Caki2 (cell line): Measurements from ENCODE around the gene GASK1A. TPM values are rescaled to one million over a fixed set of nuclear protein-coding genes. Genes with fewer than 3 reads are reported as not detected.

Experiments used
- DNase-seq: peaks from one replicate; pipeline ENCODE4 v3.0.0-alpha.2; 2015; ENCODE audit warnings: low read depth
- in situ Hi-C: cut with HindIII; loops from 2 replicates; pipeline ENCODE4 v1.10.0; 2016; ENCODE audit warnings: low sequenced_read_pairs, low pct_unique_long_range_greater_than_20kb, mixed read lengths
- total RNA-seq: library from RNA; depleted of rRNA; stranded (reverse); fragments of >200 nt; shearing (Covaris generic); gene quantifications from 2 replicates; pipeline ENCODE4 v1.2.3, GENCODE V29; 2014; ENCODE audit warnings: low replicate concordance

GASK1A gene
- total RNA-seq, 1 experiment from 2014 or later, result 0.24 TPM

DNA sequence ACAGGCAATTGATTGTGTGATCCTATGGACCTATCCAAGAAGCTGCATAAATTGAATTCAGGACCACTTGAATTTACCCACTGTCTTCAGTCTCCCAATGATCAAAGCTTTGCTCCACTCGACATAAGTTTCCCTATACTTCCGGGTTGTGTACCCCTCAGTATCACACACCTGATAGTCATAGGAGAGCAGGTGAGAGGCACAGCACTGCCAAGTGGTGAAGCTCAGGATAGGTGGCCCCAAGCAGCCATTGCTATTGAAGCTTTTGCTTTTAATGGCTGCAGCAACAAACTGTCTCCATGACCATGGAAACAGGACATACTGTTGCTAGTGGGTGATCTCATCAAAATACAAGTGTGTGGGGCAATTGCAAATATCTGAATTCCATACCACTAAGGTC lies 27.7 kb downstream of the GASK1A start:
- in situ Hi-C loops, result no loop called here

DNA sequence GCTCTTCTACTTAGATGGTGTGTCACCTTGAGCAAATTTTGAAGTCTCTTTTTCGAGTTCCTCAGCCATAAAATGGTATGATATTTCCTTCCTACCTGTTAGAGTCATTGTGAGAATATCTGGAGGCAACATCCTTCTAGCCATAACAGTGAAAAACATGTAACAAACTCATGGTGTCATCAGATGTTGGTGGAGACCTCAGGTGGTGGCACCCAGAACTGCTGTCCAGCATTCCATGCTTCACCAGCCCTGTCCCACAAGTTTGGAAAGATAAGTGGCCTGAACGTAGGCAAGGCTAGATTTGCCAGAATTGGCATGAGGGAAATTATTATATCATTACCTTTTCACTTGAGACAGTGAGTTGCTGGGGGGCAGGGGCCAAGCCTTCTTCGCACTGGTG lies 30.4 kb downstream of the GASK1A start:
- no peak for DNase-seq
- in situ Hi-C loops, result no loop called here

More for the DNA sequence above, 27.7 kb downstream of the GASK1A start:
- no peak for DNase-seq

DNA sequence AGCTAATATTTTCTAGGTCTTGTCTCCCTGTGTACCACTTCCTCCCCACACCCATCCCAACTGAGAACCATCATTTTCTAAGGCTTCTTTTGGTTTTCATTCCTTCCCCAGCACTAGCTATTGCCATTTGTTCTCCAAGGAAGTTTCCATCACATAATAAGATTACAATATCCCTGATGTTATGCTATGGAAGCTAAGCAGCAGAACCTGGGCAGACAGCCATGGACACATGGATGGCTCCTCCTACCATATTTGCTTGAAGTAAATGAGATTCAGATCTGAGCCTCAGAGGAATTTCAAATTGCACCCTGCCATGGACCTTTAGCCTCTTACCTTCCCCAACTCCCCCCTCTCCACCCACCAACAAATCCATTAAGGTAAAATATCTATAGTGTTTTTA lies 31.5 kb downstream of the GASK1A start:
- in situ Hi-C loops, result no loop called here
- no peak for DNase-seq

DNA sequence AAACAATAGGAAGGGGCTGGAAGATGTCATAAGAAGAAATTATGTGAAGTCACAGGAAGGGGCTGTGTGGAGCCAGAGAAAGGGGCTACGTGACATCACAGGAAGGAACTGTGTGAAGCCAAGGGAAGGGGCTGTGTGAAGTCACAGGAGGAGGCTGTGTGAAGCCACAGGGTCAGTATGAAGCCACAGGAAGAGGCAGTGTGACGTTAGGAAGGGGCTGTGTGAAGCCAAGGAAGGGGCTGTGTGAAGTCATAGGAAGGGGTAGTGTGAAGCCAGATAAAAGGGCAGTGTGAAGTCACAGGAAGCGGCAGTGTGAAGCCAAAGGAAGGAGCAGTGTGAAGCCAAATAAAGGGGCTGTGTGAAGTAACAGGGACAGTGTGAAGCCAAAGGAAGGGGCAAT lies 32.5 kb downstream of the GASK1A start:
- in situ Hi-C loops, result no loop called here
- DNase-seq, result no peak

DNA sequence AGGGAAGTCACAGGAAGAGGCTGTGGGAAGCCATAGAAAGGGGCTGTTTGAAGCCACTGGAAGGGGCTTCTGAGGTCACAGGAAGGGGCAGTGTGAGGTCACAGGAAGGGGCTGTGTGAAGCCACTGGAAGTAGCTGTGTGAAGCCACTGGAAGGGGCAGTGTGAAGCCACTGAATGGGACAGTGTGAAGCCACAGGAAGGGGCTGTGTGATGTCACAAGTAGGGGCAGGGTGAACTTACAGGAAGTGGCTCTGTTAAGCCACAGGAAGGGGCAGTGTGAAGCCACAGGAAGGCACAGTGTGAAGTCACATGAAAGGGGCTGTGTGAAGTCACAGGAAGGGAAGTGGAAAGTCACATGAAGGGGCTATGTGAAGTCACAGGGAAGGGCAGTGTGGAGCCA lies 33.1 kb downstream of the GASK1A start:
- DNase-seq, result no peak
- in situ Hi-C loops, result no loop called here

DNA sequence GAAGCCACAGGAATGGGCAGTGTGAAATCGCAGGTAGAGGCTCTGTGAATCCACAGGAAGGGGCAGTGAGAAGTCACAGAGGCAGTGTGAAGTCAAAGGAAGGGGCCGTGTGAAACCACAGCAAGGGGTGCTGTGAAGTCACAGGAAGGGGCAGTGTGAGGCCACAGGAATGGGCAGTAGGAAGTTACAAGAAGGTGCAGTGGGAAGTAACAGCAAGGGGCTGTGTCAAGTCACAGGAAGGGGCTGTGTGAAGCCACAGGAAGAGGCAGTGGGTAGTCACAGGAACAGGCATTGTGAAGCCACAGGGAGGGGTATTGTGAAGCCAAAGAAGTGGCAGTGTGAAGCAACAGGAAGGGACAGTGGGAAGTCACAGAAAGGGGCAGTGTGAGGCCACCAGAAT lies 34.1 kb downstream of the GASK1A start:
- no peak for DNase-seq
- in situ Hi-C loops, result no loop called here

DNA sequence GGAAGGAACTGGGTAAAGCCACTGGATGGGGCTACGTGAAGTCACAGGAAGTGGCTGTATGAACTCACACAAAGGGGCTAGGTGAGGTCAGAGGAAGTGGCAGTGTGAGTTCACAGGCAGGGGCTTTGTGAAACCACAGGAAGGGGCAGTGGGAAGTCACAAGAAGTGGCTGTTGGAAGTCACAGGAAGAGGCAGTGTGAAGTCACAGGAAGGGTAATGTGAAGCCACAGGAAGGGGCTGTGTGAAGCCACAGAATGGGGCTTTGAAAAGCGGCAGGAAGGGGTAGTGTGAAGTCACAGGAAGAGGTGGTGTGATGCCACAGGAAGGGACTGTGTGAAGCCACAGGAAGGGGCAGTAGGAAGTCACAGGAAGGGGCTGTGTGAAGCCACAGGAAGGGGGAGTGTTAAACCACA lies 34.6 kb downstream of the GASK1A start:
- DNase-seq, result no peak
- in situ Hi-C loops, result no loop called here

DNA sequence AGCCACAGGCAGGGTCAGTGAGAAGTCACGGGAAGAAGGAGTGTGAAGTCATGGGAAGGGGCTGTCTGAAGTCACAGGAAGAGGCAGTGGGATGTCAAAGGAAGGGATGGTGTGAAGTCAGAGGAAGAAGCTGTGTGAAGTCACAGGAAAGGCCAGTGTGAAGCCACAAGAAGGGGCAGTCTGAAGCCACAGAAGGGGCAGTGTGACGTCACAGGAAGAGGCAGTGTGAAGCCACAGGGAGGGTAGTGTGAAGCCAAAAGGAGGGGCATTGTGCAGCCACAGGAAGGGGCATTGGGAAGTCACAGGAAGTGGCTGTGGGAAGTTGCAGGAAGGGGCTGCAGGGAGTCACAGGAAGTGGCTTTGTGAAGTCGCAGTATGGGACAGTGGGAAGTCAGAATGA lies 35.1 kb downstream of the GASK1A start:
- no peak for DNase-seq
- in situ Hi-C loops, result no loop called here

DNA sequence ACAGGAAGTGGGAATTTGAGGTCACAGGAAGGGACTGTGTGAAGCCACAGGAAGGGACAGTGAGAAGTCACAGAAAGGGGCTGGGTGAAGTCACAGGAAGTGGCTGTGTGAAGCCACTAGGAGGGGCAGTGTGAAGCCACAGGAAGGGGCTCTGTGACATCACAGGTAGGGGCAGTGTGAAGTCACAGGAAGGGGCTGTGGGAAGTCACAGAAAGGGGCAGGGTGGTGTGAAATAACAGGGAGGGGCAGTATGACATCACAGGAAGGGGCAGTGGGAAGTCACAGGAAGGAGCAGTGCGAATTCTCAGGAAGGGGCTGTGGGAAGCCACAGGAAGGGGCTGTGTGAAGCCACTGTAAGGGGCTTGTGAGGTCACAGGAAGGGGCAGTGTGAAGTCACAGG lies 35.8 kb downstream of the GASK1A start:
- in situ Hi-C loops, result no loop called here
- no peak for DNase-seq

DNA sequence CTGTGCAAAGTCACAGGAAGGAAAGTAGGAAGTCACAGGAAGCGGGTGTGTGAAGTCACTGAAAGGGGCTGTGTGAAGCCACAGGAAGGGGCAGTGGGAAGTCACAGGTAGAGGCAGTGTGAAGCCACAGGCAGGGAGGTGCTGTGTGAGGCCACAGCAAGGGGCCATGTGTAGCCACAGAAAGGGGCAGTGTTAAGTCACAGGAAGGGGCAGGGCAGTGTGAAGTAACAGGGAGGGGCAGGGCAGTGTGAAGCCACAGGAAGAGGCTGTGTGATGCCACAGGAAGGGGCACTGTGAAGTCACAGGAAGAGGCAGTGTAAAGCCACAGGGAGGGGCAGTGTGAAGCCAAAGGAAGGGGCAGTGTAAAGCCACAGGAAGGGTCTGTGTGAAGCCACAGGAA lies 36.5 kb downstream of the GASK1A start:
- no peak for DNase-seq
- in situ Hi-C loops, result no loop called here

DNA sequence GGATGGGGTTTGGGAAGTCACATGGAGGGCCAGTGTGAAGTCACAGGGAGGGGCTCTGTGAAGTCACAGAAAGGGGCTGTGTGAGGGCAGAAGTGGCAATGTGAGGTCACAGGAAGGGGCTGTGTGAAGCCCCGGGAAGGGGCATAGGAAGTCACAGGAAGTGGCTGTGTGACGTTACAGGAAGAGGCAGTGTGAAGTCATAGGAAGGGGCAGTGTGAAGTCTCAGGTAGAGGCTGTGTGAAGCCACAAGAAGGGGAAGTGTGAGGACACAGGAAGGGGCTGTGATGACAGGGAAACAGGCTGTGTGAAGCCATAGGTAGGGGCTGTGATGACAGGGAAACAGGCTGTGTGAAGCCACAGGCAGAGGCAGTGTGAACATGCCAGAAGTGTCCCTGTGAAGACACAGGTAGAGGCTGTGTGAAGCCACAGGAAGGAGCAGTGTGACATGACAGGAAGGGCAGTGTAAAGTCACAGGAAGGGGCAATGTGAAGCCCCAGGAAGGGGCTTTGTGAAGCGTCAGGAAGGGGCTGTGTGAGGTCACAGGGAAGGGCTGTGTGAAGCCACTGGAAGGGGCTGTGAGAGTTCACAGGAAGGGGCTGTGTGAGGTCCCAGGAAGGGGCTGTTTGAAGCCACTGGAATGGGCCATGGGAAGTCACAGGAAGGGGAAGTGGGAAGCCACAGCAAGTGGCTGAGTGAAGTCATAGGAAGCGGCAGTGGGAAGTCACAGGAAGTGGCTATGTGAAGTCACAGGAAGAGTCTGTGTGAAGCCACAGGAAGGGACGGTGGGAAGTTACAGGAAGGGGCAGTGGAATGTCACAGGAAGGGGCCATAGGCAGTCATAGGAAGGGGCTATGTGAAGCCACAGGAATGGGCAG lies 37.1 kb downstream of the GASK1A start:
- in situ Hi-C loops, result no loop called here
- no peak for DNase-seq

DNA sequence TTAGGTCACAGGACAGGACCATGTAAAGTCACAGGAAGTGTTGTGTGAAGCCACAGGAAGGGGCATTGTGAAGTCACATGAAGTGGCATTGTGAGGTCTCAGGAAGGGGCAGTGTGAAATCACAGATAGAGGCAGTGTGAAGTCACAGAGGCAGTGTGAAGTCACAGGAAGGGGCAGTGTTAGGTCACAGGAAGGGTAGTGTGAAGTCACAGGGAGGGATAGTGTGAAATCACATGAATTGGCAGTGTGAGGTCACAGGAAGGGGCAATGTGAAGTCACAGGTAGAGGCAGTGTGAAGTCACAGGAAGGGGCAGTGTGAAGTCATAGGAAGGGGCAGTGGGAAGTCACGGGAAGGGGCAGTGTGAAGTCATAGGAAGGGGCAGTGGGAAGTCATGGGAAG lies 37.9 kb downstream of the GASK1A start:
- in situ Hi-C loops, result no loop called here
- DNase-seq, result no peak

DNA sequence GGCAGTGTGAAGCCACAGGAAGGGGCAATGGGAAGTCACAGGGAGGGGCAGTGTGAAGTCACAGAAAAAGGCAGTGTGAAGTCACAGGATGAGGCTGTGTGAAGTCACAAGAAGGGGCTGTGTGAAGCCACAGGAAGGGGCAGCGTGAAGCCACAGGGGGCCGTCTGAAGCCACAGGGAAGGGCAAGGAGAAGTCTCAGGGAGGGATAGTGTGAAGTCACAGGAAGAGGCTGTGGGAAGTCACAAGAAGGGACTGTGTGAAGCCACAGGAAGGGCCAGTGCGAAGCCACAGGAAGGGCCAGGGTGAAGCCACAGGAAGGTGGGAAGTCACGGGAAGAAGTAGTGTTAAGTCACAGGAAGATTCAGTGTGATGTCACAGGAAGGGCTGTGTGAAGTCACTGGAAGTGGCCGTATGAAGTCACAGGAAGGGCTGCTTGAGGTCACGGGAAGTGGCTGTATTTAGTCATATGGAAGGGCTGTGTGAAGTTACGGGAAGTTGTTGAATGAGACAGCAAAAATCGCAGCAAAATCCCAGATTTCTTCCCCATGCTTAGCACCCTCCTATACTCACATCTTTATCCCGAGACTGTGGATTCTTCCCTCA lies 38.6 kb downstream of the GASK1A start:
- in situ Hi-C loops, result no loop called here

DNA sequence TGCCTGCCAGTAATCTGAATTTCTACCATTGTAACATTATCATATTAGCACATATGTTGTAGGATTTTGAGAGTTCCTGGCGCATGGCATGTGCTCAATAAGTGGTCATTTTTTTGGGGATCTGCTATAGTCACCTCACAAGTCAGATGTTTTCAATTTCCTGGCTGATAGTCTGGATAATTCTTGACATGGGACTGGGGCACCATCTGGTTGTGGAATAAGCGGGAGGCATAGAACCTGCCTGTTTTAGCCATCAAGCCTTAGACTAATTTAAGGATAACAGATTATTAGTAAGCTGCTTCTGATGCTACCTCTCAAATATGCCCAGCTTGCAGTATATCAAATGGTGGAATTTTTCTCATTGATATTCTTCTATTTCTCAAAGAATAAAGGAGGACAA lies 39.1 kb downstream of the GASK1A start:
- in situ Hi-C loops, result no loop called here
- no peak for DNase-seq

More for the DNA sequence above, 38.6 kb downstream of the GASK1A start:
- no peak for DNase-seq

DNA sequence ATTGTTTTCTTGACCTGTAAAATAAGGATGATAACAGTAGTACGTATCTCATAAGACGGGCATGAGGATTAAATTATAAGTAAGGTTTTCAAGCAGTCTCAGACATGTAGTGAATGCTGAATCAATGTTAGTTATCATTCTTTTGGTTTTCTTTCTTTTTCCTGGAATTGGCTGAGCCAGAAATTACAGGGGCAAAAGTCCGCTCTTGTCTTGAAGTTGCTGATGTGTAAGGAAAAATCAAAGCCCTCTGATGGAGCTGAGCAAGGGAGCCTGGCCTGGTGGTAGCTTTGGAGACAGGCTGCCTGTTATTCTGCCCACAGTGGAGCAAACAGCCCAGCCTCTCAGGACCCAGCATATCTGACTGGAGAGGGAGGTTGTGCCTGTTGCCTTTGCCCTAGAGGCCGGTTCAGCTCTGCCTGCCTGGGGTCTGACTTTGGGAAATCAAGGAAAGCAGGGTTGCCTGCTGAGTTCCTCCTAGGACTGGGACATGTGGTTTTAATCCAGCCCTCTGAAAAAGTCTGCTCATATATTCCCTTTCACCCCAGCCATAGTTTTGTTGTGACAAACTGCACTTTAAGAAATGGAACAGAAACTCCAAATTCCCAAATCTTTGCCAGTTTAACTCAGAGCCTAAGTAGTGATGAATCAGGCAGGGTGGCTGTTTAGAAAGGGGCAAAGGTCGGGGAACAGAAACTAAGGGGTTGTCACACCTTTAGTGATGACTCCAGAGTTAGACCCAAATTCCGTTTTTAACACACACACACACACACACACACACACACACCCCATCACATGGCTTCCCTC lies 40.1 kb downstream of the GASK1A start:
- DNase-seq, result no peak
- in situ Hi-C loops, result no loop called here

DNA sequence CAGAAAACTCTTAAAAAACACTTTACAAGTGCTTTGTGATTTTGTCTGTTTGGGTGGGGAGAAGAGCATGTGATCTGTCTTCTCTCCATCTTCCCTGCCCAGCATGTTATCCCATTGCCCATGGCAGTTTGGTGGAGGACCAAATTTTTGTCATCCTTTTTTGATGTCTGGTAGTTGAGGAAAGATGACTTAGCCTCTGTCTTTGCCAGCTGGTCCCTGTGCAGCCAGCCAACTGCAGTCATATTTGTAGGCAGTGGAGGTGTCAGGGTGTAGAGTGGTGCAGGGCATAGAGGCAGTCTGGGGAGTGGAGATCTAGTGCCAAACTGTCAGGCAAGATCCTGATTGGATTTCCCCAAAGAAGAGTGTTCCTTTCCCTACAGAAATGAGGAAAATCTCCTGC lies 40.7 kb downstream of the GASK1A start:
- no peak for DNase-seq
- in situ Hi-C loops, result no loop called here

DNA sequence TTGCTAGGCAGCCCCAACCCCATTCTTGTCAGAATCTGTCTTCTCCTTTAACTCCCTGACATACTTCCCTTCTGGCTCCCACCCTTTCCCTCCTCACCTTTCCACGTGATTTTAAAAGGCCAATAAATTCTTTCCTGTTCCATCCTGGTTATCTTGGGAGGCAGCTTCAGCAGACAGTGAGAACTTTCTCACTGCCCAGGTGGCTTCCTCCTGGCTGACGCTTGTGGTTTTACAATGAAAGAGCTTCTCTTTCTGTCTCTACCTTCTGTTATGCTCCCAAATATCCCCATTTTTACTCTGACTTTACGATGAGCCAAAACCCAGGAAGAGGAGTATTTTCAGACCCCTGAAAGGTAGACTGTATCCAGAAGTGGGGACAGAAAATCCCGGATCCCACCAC lies 42.1 kb downstream of the GASK1A start:
- no peak for DNase-seq
- in situ Hi-C loops, result no loop called here

DNA sequence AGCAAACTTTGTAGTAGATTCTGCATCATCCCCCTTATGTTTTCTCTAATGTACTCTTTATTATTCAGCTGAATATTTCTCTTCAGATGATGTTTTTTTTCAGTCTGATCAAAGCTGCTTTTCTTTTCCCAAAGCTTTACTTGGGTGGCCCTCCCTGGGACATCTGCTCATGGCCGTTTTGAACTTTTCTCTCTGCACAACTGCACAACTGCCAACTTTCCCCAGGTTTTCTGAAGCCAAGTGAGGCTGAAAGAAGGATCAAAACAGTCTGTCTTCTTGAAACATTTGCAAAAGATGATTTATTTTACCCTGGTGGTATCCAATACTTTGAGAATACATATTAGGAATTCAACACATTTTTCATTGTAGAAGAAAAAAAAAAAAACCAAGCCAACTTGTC lies 43.0 kb downstream of the GASK1A start:
- in situ Hi-C loops, result no loop called here
- no peak for DNase-seq

DNA sequence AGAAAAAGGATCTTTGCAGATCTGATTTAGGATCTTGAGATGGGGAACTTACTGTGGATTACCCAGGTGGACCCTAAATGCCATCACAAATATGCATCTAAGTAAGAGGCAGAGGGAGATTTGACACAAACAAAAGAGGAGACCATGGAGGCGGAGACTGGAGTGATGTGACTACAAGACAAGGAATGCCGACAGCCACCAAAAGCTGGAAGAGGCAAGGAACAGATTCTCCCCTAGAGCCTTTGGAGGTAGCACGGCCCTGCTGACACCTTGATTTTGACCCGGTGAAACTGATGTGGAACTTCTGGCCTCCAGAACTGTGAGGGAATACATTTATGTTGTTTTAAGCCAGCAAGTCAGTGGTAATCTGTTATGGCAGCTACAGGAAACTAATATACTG lies 44.0 kb downstream of the GASK1A start:
- DNase-seq, result no peak
- in situ Hi-C loops, result no loop called here
